ENCODE results near the gene SPEM2.

The SPEM2 gene

DNA sequence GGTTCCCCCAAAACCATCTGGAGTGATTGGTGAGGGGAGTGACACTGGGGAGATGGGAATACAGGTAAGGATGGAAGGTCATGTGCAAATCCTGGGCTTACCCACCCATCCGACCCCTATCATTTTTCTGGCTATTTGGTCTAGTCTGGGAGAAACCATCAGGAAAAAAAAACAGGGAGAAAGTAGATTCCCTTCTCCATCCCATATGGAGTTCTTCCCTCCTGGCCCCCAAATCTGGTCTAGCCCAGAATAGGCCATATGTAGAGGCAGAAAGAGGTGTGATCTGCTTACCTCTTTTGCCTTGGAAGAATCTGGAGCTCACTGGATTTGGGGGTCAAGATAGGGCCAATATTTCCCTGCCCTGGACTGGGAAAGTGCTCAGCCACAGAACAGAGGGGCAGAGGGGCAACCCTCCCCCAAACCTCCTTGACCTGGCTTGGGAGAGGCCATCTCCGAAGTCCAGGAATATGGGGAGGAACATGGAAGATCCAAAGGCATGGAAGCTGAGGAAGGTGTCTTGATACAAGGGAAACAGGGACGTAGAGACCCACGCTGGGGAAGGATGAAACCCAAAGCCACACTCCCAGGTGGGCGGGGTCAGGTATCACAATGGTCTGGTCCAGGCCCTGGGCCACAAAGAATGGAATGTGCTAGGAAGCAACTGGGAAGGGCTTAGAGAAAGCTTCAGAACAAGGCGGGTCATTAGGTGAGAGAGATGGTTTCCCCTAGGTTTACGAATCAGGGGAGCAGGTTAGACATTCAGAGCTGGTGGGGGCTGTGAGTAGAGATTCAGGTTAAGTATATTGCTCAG is 35.6 kb downstream of the SPEM2 start:
- Mint-ChIP-seq H3K36me3 (ENCODE audit: low read depth) (peaks cover 18% of the 10 kb centered on the region), H3K4me3 (no peak overlapping the region), H3K27ac (no peak overlapping the region), H3K27me3 (ENCODE audit: low read depth, poor library complexity) (no peaks in the 10 kb centered on the region), H3K4me1 (peaks cover 16% of the 10 kb centered on the region), H3K9me3 (no peaks in the 10 kb centered on the region)
- no peak for DNase-seq
- TF ChIP-seq CTCF (IDR thresholded peaks at IDR 0.05): no peak

DNA sequence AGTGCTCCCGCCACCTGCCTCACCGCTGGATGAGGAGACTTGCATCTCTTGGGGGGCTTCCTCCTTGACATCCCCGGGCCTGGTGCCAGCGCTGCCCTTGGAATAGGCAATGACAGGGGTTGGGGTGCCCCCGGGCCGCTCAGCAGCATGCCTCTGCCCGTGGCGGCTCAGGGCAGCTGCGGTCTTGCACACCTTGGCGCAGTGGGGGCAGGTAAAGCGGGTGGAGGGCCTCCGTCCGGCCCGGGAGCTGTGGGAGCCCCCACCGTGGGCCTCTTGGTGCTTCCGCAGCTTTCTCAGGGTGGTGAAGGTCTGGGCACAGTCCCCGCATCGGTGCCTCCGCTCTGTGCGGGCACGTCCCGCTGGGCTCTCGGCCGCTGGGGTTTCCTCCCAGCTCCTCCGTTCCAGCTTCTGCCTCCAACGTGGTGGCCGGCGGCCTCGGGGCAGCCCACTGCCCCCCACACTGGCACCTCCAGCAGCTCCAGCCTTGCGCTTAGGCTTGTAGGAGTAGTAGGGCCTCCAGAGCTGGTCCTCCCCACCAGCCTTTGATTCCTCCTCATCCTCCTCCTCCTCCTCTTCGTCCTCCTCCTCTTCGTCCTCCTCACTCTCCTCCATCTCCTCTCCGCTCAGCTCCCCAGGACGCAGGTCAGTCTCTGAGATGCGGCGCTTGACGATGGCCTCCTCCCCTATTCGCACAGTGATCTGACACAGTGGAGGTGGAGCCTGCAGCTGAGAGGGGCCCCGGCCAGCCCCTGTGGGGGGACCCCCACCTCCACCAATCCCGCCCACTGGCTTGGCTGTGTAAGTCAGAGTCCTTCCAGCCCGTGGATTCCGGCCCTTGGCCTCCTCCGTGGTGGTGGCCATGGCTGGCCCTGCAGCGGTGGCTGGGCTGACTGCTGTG is 37.3 kb downstream of the SPEM2 start:
- Mint-ChIP-seq H3K9me3 (no peaks in the 10 kb centered on the region), H3K27me3 (ENCODE audit: low read depth, poor library complexity) (no peaks in the 10 kb centered on the region)

GRCh38 chr17:7463372-7463846 is 38.0 kb downstream of the SPEM2 start:
- Mint-ChIP-seq H3K4me3 (no peak overlapping the region), H3K36me3 (ENCODE audit: low read depth) (peaks cover 22% of the 10 kb centered on the region)

More for the DNA sequence above, 37.3 kb downstream of the SPEM2 start:
- H3K4me1 Mint-ChIP-seq: peaks cover 29% of the 10 kb centered on the region
- no peak overlapping the region for H3K4me3 Mint-ChIP-seq
- H3K27ac Mint-ChIP-seq: no peak overlapping the region
- H3K36me3 Mint-ChIP-seq (ENCODE audit: low read depth): peaks cover 22% of the 10 kb centered on the region
- no peak for TF ChIP-seq CTCF (IDR thresholded peaks at IDR 0.05)
- DNase-seq: no peak

GRCh38 chr17:7464081-7464480 is 38.7 kb downstream of the SPEM2 start:
- no peak for TF ChIP-seq CTCF (IDR thresholded peaks at IDR 0.05)
- Mint-ChIP-seq H3K27ac (peak overlapping the region; percentile 83), H3K4me1 (peaks cover 43% of the 10 kb centered on the region), H3K27me3 (ENCODE audit: low read depth, poor library complexity) (peaks cover 2% of the 10 kb centered on the region), H3K36me3 (ENCODE audit: low read depth) (peaks cover 22% of the 10 kb centered on the region), H3K9me3 (no peaks in the 10 kb centered on the region), H3K4me3 (no peak overlapping the region)
- no peak for DNase-seq

More at GRCh38 chr17:7463372-7463846, 38.0 kb downstream of the SPEM2 start:
- no peak for DNase-seq
- H3K27me3 Mint-ChIP-seq (ENCODE audit: low read depth, poor library complexity): no peaks in the 10 kb centered on the region
- no peak for TF ChIP-seq CTCF (IDR thresholded peaks at IDR 0.05)
- peaks cover 36% of the 10 kb centered on the region for H3K4me1 Mint-ChIP-seq
- H3K9me3 Mint-ChIP-seq: no peaks in the 10 kb centered on the region
- no peak overlapping the region for H3K27ac Mint-ChIP-seq

DNA sequence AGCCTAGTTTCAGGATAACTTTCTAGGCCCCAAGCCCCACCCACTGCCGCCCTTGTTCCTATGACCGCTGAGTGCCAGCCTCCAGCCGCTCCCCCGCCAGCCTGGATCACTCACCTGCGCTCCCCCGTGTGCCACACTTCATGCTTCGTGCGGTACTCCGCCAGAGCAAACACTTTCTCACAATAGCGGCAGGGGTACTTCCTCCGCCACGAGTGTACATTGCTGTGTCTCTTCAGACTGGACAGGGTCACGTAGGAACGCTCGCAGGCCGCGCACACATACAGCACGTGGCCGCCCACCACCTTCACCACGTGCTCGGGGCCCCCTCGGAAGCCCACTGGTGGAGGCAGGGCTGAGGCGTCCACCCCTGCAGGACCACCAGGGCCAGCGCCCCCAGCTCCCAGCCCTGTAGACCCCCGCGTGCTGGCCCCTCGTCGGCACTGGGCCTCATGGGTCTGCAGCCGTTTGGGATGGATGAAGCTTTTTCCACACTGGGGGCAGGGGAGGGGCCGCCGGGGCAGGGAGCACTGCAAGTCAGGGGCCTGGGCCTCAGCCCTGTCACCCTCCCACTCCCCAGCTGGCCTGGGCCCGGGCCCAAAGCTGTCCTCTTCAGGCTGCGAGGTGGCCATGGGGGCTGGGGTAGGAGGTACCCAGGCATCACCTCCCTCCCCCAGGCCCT is 40.3 kb downstream of the SPEM2 start:
- Mint-ChIP-seq H3K36me3 (ENCODE audit: low read depth) (peaks cover 22% of the 10 kb centered on the region), H3K27me3 (ENCODE audit: low read depth, poor library complexity) (peaks cover 2% of the 10 kb centered on the region), H3K4me3 (no peak overlapping the region), H3K4me1 (peaks cover 44% of the 10 kb centered on the region), H3K9me3 (no peaks in the 10 kb centered on the region), H3K27ac (peak overlapping the region; percentile 15)
- no peak for DNase-seq
- TF ChIP-seq CTCF (IDR thresholded peaks at IDR 0.05): no peak
